Measurements from ENCODE around the gene DIP2A.

The DIP2A gene

DNA sequence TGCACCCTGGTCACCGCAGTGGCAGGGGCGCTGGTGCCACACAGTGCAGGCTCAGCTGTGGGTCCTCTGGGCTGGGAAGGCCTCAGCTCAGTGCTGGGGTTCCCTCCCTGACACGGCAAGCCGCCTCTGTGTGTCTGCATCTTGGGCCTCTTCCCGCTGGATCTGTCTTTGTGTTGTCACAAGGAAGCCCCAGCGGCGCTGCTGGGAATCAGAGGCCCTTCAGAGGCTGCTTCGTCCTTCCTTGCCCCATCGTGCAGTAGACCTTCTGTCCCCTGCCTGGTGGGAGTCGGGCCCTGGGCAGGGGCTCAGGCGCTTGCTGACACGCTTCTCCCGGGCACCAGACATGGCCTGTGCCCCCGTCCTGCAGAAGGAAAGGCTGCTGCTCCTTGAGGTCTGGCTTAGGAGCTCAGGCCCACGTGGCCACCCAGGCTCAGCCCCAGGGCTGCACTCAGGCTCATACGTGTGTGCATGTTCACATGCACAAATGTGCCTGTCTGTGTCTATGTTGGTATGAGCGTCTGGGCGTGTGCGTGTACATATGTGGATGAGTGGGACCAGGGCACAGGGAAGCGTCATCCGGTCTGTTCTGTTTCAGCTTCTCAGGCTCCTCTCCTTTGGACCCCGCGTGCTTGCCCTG lies 24.3 kb upstream of the DIP2A start:
- DNase-seq: no peak
- Histone ChIP-seq H3K4me1 (ENCODE audit: low read length) (no peaks in the 10 kb centered on the region), H3K36me3 (replicated peaks; ENCODE audit: insufficient read depth, low read length) (peaks cover 28% of the 10 kb centered on the region), H3K9me2 (replicated peaks; ENCODE audit: insufficient read depth, low read length) (no peaks in the 10 kb centered on the region), H3K4me3 (ENCODE audit: low read length) (no peak overlapping the region), H3K4me2 (ENCODE audit: low read depth, low read length) (no peak overlapping the region), H3K79me2 (ENCODE audit: low read length) (no peaks in the 10 kb centered on the region), H2AFZ (ENCODE audit: low read length) (no peak overlapping the region), H3K27me3 (replicated peaks; ENCODE audit: insufficient read depth, low read length) (no peaks in the 10 kb centered on the region), H3K27ac (ENCODE audit: low read length) (no peak overlapping the region), H4K20me1 (ENCODE audit: insufficient read depth, low read length) (no peaks in the 10 kb centered on the region), H3F3A (ENCODE audit: insufficient read depth, low read length) (no peaks in the 10 kb centered on the region), H3K9ac (ENCODE audit: low read length) (no peak overlapping the region), H3K9me3 (replicated peaks; ENCODE audit: insufficient read depth, low read length) (no peaks in the 10 kb centered on the region)
- no peak for TF ChIP-seq EZH2 (optimal IDR thresholded peaks at IDR 0.05; ENCODE audit: low read depth, low read length)

DNA sequence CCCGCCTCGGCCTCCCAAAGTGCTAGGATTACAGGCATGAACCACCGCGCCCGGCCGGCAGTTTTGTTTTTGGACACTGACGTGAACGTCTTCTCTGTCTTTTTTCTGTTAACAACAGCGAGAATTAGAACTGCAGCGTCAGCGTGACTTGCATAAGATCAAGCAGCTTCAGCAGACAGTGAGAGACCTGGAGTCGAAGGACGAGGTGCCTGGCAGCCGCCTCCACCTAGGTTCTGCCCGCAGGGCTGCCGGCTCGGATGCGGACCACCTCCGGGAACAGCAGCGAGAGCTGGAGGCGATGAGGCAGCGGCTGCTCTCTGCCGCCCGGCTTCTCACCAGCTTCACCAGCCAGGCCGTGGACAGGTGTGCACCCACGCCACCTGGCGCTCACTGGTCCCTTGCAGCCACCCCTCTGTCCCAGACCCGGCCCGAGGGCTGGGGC lies 22.9 kb upstream of the DIP2A start:
- Histone ChIP-seq H3K9me2 (replicated peaks; ENCODE audit: insufficient read depth, low read length) (no peaks in the 10 kb centered on the region), H3K36me3 (replicated peaks; ENCODE audit: insufficient read depth, low read length) (peaks cover 33% of the 10 kb centered on the region), H2AFZ (ENCODE audit: low read length) (no peak overlapping the region), H3K4me1 (ENCODE audit: low read length) (no peaks in the 10 kb centered on the region), H4K20me1 (ENCODE audit: insufficient read depth, low read length) (no peaks in the 10 kb centered on the region), H3K9me3 (replicated peaks; ENCODE audit: insufficient read depth, low read length) (no peaks in the 10 kb centered on the region), H3F3A (ENCODE audit: insufficient read depth, low read length) (no peaks in the 10 kb centered on the region), H3K9ac (ENCODE audit: low read length) (no peak overlapping the region), H3K27me3 (replicated peaks; ENCODE audit: insufficient read depth, low read length) (no peaks in the 10 kb centered on the region), H3K4me3 (ENCODE audit: low read length) (no peak overlapping the region), H3K27ac (ENCODE audit: low read length) (no peak overlapping the region), H3K79me2 (ENCODE audit: low read length) (no peaks in the 10 kb centered on the region), H3K4me2 (ENCODE audit: low read depth, low read length) (no peak overlapping the region)
- TF ChIP-seq EZH2phosphoT487 (IDR thresholded peaks at IDR 0.05; ENCODE audit: low read length): no peak
- TF ChIP-seq EZH2 (optimal IDR thresholded peaks at IDR 0.05; ENCODE audit: low read depth, low read length): no peak
- no peak for DNase-seq

DNA sequence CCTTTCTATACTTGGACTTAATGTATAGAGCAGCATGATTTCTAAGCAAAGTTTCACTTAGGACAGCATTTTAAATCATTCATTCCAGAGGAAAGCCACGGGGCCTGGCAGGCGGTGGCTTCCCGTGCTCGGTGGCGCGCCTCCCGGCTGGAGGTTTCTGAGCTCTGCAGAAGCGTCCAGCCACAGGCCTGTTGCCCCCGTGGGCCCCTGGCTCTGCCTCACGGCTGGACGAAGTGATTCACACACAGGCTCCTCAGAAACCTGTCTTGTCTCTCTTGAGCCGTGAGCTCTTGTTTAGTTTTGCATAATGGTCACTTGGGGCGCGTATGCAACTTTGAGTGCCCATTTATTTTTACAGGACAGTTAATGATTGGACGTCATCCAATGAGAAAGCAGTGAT lies 22.1 kb upstream of the DIP2A start:
- Histone ChIP-seq H3K9me2 (replicated peaks; ENCODE audit: insufficient read depth, low read length) (no peaks in the 10 kb centered on the region), H2AFZ (ENCODE audit: low read length) (no peak overlapping the region), H3K4me3 (ENCODE audit: low read length) (no peak overlapping the region), H3F3A (ENCODE audit: insufficient read depth, low read length) (no peaks in the 10 kb centered on the region), H4K20me1 (ENCODE audit: insufficient read depth, low read length) (no peaks in the 10 kb centered on the region), H3K79me2 (ENCODE audit: low read length) (no peaks in the 10 kb centered on the region), H3K4me2 (ENCODE audit: low read depth, low read length) (no peak overlapping the region), H3K9ac (ENCODE audit: low read length) (no peak overlapping the region), H3K27me3 (replicated peaks; ENCODE audit: insufficient read depth, low read length) (no peaks in the 10 kb centered on the region), H3K27ac (ENCODE audit: low read length) (no peak overlapping the region), H3K36me3 (replicated peaks; ENCODE audit: insufficient read depth, low read length) (peaks cover 41% of the 10 kb centered on the region), H3K4me1 (ENCODE audit: low read length) (no peaks in the 10 kb centered on the region), H3K9me3 (replicated peaks; ENCODE audit: insufficient read depth, low read length) (no peaks in the 10 kb centered on the region)
- DNase-seq: no peak
- TF ChIP-seq, protein P1, sequence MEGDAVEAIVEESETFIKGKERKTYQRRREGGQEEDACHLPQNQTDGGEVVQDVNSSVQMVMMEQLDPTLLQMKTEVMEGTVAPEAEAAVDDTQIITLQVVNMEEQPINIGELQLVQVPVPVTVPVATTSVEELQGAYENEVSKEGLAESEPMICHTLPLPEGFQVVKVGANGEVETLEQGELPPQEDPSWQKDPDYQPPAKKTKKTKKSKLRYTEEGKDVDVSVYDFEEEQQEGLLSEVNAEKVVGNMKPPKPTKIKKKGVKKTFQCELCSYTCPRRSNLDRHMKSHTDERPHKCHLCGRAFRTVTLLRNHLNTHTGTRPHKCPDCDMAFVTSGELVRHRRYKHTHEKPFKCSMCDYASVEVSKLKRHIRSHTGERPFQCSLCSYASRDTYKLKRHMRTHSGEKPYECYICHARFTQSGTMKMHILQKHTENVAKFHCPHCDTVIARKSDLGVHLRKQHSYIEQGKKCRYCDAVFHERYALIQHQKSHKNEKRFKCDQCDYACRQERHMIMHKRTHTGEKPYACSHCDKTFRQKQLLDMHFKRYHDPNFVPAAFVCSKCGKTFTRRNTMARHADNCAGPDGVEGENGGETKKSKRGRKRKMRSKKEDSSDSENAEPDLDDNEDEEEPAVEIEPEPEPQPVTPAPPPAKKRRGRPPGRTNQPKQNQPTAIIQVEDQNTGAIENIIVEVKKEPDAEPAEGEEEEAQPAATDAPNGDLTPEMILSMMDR (IDR thresholded peaks at IDR 0.05; ENCODE audit: low read length): no peak
- TF ChIP-seq EZH2phosphoT487 (IDR thresholded peaks at IDR 0.05; ENCODE audit: low read length) (no peak), EZH2 (optimal IDR thresholded peaks at IDR 0.05; ENCODE audit: low read depth, low read length) (no peak)

DNA sequence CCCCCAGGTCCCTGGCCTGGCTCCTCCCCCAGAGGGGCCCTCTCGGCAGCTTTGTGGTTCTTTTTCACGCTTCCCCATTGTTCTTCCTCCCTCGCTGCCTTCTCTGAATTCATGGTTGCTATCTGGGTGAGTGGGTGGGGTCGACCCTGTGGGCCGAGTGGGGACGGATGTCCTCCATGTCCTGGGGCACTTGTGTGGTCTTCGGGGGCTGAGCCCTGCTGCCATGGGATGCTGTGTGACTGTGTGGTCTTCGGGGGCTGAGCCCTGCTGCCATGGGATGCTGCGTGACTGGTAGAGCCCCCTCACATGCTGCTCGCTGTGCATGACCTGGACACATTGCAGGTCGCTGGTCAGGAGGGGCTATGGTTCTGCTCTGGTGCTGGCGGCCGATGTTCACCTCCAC lies 21.6 kb upstream of the DIP2A start:
- Histone ChIP-seq H3K9me3 (replicated peaks; ENCODE audit: insufficient read depth, low read length) (no peaks in the 10 kb centered on the region), H2AFZ (ENCODE audit: low read length) (no peak overlapping the region), H3K4me3 (ENCODE audit: low read length) (no peak overlapping the region), H3K79me2 (ENCODE audit: low read length) (no peaks in the 10 kb centered on the region), H3K9ac (ENCODE audit: low read length) (no peak overlapping the region), H3K27ac (ENCODE audit: low read length) (no peak overlapping the region), H3F3A (ENCODE audit: insufficient read depth, low read length) (no peaks in the 10 kb centered on the region), H3K9me2 (replicated peaks; ENCODE audit: insufficient read depth, low read length) (no peaks in the 10 kb centered on the region), H3K4me2 (ENCODE audit: low read depth, low read length) (no peak overlapping the region), H4K20me1 (ENCODE audit: insufficient read depth, low read length) (no peaks in the 10 kb centered on the region), H3K36me3 (replicated peaks; ENCODE audit: insufficient read depth, low read length) (peaks cover 43% of the 10 kb centered on the region), H3K27me3 (replicated peaks; ENCODE audit: insufficient read depth, low read length) (no peaks in the 10 kb centered on the region), H3K4me1 (ENCODE audit: low read length) (no peaks in the 10 kb centered on the region)
- no peak for DNase-seq
- TF ChIP-seq, protein P1 (IDR thresholded peaks at IDR 0.05; ENCODE audit: low read length): no peak
- TF ChIP-seq EZH2 (optimal IDR thresholded peaks at IDR 0.05; ENCODE audit: low read depth, low read length) (no peak), EZH2phosphoT487 (IDR thresholded peaks at IDR 0.05; ENCODE audit: low read length) (no peak)

Data from MM.1S (cell line).